ENCODE data around the gene RPIA.

DNA sequence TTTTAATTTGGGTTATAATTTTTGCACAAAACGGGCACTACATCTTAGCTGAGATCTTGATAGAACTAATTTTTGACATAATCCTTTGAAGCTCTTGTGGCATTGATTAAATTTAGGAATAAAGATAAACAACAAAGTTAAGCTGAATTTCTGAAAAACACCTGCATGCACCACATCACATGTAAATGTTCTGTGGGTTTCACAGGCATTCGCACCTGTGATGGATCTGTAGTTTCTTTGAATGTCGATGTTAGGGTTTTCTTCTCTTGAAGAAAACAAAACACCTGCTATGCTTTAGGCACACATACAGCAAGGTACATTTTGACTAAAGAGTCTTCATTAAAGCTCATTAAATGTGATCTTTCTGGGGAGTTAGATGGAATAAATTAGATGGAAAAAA, 60.3 kb downstream of the RPIA start:
- TF ChIP-seq, protein P1, sequence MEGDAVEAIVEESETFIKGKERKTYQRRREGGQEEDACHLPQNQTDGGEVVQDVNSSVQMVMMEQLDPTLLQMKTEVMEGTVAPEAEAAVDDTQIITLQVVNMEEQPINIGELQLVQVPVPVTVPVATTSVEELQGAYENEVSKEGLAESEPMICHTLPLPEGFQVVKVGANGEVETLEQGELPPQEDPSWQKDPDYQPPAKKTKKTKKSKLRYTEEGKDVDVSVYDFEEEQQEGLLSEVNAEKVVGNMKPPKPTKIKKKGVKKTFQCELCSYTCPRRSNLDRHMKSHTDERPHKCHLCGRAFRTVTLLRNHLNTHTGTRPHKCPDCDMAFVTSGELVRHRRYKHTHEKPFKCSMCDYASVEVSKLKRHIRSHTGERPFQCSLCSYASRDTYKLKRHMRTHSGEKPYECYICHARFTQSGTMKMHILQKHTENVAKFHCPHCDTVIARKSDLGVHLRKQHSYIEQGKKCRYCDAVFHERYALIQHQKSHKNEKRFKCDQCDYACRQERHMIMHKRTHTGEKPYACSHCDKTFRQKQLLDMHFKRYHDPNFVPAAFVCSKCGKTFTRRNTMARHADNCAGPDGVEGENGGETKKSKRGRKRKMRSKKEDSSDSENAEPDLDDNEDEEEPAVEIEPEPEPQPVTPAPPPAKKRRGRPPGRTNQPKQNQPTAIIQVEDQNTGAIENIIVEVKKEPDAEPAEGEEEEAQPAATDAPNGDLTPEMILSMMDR (IDR thresholded peaks at IDR 0.05; ENCODE audit: low read length) = no peak
- no peak for TF ChIP-seq EZH2phosphoT487 (IDR thresholded peaks at IDR 0.05; ENCODE audit: low read length)

All from MM.1S (cell line).